Measurements from ENCODE around the gene RASL12.
"Not testable (repeated sequence)": the region's sequence is repeated elsewhere in the genome, so short reads cannot be mapped to it uniquely, and the experiment has no call there.

RASL12 gene

GRCh38 chr15:65020419-65020818, 47.4 kb downstream of the RASL12 start:
- peak; percentile 36 for FAIRE-seq

- not testable (repeated sequence) for FAIRE-seq
Observed at GRCh38 chr15:65011198-65011597, 56.6 kb downstream of the RASL12 start.

- FAIRE-seq = peak; percentile 53
Observed at GRCh38 chr15:65008983-65009382, 58.8 kb downstream of the RASL12 start.

GRCh38 chr15:65006876-65007275, 60.9 kb downstream of the RASL12 start:
- FAIRE-seq = no peak

GRCh38 chr15:65004993-65005392, 62.8 kb downstream of the RASL12 start:
- FAIRE-seq = no peak
